ACC112 (cell line): ENCODE results near the gene ASCL3.
"Not testable (repeated sequence)": the region's sequence is repeated elsewhere in the genome, so short reads cannot be mapped to it uniquely, and the experiment has no call there.

Source experiments
- H2AFZ ChIP-seq: fragments of 200-600 bp; sonication (generic); one replicate; pipeline ENCODE4 v1.6.0; 2017; ENCODE audit warnings: antibody characterized with exemption, low read length; ENCODE audit not compliant: unreplicated experiment
- H3K27ac ChIP-seq: fragments of 200-600 bp; sonication (generic); 2 replicates; pipeline ENCODE4 v1.5.1; 2014; ENCODE audit warnings: low read depth, mild to moderate bottlenecking, antibody characterized with exemption, low read length, moderate library complexity
- H3K27me3 ChIP-seq: fragments of 200-600 bp; sonication (generic); 2 replicates; pipeline ENCODE4 v1.6.1; 2014; ENCODE audit warnings: mild to moderate bottlenecking, antibody characterized with exemption, low read length, moderate library complexity, mixed read lengths; ENCODE audit not compliant: insufficient read depth
- H3K36me3 ChIP-seq: fragments of 200-600 bp; sonication (generic); 2 replicates; pipeline ENCODE4 v1.6.1; 2016; ENCODE audit warnings: mild to moderate bottlenecking, antibody characterized with exemption, low read length, moderate library complexity, mixed read lengths; ENCODE audit not compliant: insufficient read depth
- H3K4me1 ChIP-seq: fragments of 200-600 bp; sonication (generic); one replicate; pipeline ENCODE4 v1.6.1; 2016; ENCODE audit warnings: low read length, mixed read lengths; ENCODE audit not compliant: insufficient read depth, unreplicated experiment, control insufficient read depth
- H3K4me3 ChIP-seq: fragments of 200-600 bp; sonication (generic); 2 replicates; pipeline ENCODE4 v1.5.1; 2014; ENCODE audit warnings: mild to moderate bottlenecking, low read depth, low read length
- H3K79me2 ChIP-seq: fragments of 200-600 bp; sonication (generic); one replicate; pipeline ENCODE4 v1.6.0; 2016; ENCODE audit warnings: low read length; ENCODE audit not compliant: control insufficient read depth, unreplicated experiment, insufficient read depth

The ASCL3 gene

GRCh38 chr11:8947230-8947943 is 4.6 kb upstream of the ASCL3 start:
- H3K36me3 ChIP-seq: peaks cover 18% of the 10 kb centered on the region
- no peaks in the 10 kb centered on the region for H3K79me2 ChIP-seq
- no peak overlapping the region for H3K27ac ChIP-seq
- no peak overlapping the region for H3K4me3 ChIP-seq
- no peaks in the 10 kb centered on the region for H3K27me3 ChIP-seq
- H3K4me1 ChIP-seq: no peaks in the 10 kb centered on the region
- H2AFZ ChIP-seq: no peak overlapping the region

GRCh38 chr11:8941341-8942103 is 1.3 kb downstream of the ASCL3 start:
- H3K79me2 ChIP-seq: no peaks in the 10 kb centered on the region
- no peaks in the 10 kb centered on the region for H3K27me3 ChIP-seq
- no peak overlapping the region for H3K4me3 ChIP-seq
- H3K36me3 ChIP-seq: no peaks in the 10 kb centered on the region
- H3K4me1 ChIP-seq: no peaks in the 10 kb centered on the region
- H2AFZ ChIP-seq: no peak overlapping the region
- no peak overlapping the region for H3K27ac ChIP-seq

DNA sequence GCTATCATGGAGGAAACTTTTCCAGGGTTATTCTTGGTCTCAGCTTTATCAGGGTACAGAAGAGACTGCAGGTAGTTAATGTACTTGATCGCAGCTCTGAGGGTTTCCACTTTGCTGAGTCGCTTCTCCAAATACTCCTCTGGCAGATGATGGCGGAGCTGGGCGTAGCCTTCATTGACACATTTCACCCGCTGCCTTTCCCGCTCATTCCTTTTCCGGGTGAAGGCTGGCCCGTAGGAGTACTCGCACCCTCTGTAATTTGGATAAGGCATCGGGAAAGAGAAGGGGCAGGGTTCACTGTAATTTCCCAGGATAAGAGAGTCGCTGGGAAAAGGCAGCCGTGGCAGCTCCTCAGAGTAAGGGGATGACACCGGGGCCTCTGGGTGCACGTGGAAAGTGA is 5.2 kb downstream of the ASCL3 start:
- H3K4me3 ChIP-seq: no peak overlapping the region
- no peaks in the 10 kb centered on the region for H3K79me2 ChIP-seq
- no peak overlapping the region for H2AFZ ChIP-seq
- no peaks in the 10 kb centered on the region for H3K36me3 ChIP-seq
- peaks cover 10% of the 10 kb centered on the region for H3K4me1 ChIP-seq
- no peak overlapping the region for H3K27ac ChIP-seq
- no peaks in the 10 kb centered on the region for H3K27me3 ChIP-seq

DNA sequence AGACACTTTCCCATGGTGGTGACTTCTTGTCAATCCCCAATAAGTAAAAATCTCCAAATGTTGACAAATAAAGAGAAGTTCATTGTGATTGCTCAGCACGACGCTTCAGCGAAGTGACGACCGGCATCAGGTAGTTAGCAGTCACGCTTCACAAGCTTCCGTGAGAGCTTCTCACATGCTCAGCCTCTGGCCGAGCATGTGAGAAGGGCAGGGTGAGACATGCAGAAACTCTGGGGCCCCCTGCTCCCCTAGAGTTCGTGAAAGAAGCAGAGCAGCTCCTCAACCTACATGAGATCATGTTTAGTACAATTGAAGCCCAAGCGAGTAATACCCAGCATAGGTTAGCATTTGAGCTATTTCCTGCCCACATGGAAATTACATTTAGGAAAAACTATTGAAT is 5.7 kb downstream of the ASCL3 start:
- Histone ChIP-seq H3K27ac (no peak overlapping the region), H3K4me1 (peaks cover 10% of the 10 kb centered on the region)

DNA sequence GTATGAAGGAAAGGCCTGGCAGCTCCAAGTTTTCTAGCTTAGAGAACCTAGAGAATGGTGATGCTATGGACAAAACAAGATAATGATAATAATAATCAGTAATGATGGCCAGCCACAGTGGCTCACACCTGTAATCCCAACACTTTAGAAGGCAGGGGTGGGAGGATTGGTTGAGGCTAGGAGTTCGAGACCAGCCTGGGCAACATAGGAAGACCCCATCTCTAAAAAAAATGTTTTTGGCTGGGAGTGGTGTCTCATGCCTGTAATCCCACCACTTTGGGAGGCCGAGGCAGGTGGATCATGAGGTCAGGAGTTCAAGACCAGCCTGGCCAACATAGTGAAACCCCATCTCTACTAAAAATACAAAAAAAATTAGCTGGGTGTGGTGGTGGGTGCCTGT is 7.0 kb downstream of the ASCL3 start:
- not testable (repeated sequence) for H3K27me3 ChIP-seq, H3K36me3 ChIP-seq, H3K4me1 ChIP-seq

More for the DNA sequence above, 5.7 kb downstream of the ASCL3 start:
- Histone ChIP-seq H3K36me3 (no peaks in the 10 kb centered on the region), H3K27me3 (no peaks in the 10 kb centered on the region), H3K4me3 (no peak overlapping the region), H2AFZ (no peak overlapping the region), H3K79me2 (no peaks in the 10 kb centered on the region)

DNA sequence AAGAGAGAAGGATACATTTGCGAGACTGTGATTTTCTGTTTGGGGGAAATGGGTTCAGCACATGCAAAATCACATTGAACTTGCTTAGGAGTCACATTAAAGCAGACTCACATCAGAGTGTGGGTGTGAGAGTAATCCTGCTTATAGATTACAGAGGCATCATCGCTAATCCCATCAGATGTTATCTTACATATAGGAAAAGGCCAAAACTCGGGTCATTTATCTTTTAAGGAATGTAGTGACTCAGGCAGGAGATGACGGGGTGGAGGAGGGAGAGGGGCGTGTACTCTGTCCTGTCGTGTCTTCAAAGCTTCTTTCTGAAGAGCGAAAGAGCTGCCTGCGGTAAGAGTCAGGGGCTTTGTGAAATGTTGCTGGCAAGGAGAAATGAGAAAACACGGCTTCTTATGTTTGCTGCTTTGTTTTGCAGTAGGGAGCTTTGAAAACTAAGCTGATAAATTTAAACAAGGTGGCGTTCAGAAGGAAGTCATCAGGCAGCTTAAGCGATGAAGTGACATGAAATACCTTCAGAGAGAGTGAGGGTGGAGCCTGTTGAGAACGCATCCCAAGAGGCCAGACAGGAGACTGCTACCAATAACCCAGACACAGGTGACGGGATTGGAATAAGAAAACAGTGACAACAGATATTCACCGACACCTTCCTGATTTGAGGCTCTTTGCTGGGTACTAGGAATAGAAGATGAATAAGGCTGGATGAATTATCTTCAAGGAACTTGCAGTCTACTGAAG is 7.9 kb downstream of the ASCL3 start:
- H3K4me3 ChIP-seq: no peak overlapping the region
- peaks cover 10% of the 10 kb centered on the region for H3K4me1 ChIP-seq
- H3K27ac ChIP-seq: no peak overlapping the region
- no peaks in the 10 kb centered on the region for H3K27me3 ChIP-seq
- no peaks in the 10 kb centered on the region for H3K79me2 ChIP-seq
- no peaks in the 10 kb centered on the region for H3K36me3 ChIP-seq
- H2AFZ ChIP-seq: no peak overlapping the region

More for the DNA sequence above, 7.0 kb downstream of the ASCL3 start:
- H3K4me3 ChIP-seq, H2AFZ ChIP-seq, H3K79me2 ChIP-seq, H3K27ac ChIP-seq: not testable (repeated sequence)

DNA sequence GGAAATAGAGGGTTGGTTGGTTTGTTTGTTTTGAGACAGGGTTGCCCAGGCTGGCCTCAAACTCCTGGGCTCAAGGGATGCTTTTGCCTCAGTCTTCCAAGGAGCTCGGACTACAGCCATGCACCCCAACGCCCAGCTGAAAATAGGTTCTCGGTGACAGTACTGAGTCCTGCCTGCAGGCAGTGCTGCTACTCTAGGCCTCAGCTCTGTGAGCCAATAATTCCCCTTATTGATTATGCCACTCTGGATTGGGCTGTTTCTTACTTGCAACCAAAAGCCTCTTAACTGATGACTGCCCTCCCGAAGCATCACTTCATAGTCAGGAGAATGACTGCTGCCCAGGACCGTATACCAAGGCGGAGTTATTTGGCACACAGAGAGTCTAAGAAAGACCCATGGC is 8.9 kb downstream of the ASCL3 start:
- Histone ChIP-seq H3K79me2 (no peaks in the 10 kb centered on the region), H3K27ac (no peak overlapping the region)

GRCh38 chr11:8932564-8933180 is 10.1 kb downstream of the ASCL3 start, which contains the start of gene C11orf16:
Gene C11orf16 (minus strand): TSS chr11:8932947. CDS start chr11:8932308, 639 bp downstream.
- H2AFZ ChIP-seq: no peak within 1 kb of the TSS
- H3K27me3 ChIP-seq: no peaks in the 10 kb centered on the region
- H3K79me2 ChIP-seq: no peaks in the 10 kb centered on the region
- peaks cover 10% of the 10 kb centered on the region for H3K4me1 ChIP-seq
- H3K4me3 ChIP-seq: no peak within 1 kb of the TSS
- H3K27ac ChIP-seq: no peak within 1 kb of the TSS
- no peaks in the 10 kb centered on the region for H3K36me3 ChIP-seq

More for the DNA sequence above, 8.9 kb downstream of the ASCL3 start:
- Histone ChIP-seq H3K4me3 (no peak overlapping the region), H2AFZ (no peak overlapping the region), H3K27me3 (no peaks in the 10 kb centered on the region), H3K36me3 (no peaks in the 10 kb centered on the region), H3K4me1 (peaks cover 10% of the 10 kb centered on the region)

DNA sequence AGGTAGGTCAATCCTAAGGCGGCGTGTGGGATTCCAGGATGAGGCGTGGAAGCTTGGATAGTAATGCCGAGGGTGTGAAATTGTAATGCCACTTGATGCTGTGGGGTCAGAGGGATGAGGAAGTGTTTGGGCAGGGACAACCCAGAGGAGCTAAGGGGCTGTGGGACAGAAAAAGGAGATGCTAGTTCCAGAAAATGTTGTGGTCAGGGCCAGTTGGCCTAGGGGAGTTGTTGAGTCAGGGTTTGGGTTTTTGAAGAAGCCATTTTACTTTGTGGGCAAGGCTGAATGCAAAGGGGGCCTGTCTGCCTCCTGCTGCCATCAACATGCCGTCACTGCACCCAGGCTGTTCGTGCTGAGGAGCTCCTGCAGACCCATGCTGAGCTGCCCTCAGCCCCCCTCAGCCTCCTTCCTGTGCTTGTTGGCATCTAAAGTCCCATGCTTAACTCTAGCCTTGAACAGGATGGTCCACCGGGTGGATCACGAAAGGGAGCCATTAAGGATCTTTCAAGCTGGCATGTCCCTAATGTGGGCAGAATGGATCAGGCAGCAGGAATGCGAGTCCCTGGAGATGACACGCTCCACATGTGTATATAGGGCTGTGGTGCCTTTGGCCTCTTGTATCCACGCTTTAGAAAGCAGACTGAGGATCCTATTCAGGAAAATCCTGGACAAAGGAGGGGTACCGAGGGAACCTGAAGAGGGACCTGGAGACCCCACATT is 12.2 kb downstream of the ASCL3 start:
- no peak overlapping the region for H3K4me3 ChIP-seq
- H3K4me1 ChIP-seq: peaks cover 10% of the 10 kb centered on the region
- H3K36me3 ChIP-seq: no peaks in the 10 kb centered on the region
- H3K27me3 ChIP-seq: no peaks in the 10 kb centered on the region
- no peaks in the 10 kb centered on the region for H3K79me2 ChIP-seq
- H2AFZ ChIP-seq: no peak overlapping the region
- no peak overlapping the region for H3K27ac ChIP-seq
